NCI-H524 treated with DMSO at 0.1 percent for 48 hours (cell line): Measurements from ENCODE around the gene TNFAIP6.
"Not testable (repeated sequence)": the region's sequence is repeated elsewhere in the genome, so short reads cannot be mapped to it uniquely, and the experiment has no call there.

Source experiments
- DNase-seq: peaks from one replicate; lab custom pipeline; 2025; lab: John Stamatoyannopoulos, UW

Gene TNFAIP6

DNA sequence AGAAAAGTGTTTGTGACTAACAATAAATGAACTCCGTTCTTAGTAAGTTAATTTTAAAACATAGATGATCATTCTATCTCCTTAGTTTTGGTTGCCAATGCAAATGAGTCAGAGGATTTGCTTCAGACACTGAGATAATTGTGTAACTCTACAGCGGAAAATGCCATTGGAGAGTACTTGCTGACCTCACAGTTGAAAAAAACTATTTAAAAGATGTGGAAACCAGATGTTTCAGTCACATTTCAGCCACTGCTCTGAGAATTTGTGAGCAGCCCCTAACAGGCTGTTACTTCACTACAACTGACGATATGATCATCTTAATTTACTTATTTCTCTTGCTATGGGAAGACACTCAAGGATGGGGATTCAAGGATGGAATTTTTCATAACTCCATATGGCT lies at the start of gene TNFAIP6:
Gene TNFAIP6, plus strand, starts transcription at position 234 of the 400 bp plus-strand sequence. Its CDS starts 75 bp downstream, at position 309.
- DNase-seq, result no peak

GRCh38 chr2:151310313-151310712 lies 47.1 kb upstream of the TNFAIP6 start:
- DNase-seq, result not testable (repeated sequence)

DNA sequence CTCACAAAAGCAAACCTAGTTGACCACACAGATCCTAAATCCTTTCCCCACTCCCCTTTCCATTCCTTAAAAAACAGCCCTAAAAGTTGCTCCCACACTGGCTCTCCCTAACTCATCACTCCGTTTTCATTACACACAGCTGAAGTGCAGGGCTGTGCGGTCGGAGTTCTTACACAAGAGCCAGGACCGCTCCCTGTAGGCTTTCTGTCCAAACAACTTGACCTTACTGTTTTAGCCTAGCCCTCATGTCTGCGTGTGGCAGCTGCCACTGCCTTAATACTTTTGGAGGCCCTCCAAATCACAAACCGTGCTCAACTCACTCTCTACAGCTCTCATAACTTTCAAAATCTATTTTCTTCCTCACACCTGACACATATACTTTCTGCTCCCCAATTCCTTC lies 45.0 kb upstream of the TNFAIP6 start:
- DNase-seq, result not testable (repeated sequence)

DNA sequence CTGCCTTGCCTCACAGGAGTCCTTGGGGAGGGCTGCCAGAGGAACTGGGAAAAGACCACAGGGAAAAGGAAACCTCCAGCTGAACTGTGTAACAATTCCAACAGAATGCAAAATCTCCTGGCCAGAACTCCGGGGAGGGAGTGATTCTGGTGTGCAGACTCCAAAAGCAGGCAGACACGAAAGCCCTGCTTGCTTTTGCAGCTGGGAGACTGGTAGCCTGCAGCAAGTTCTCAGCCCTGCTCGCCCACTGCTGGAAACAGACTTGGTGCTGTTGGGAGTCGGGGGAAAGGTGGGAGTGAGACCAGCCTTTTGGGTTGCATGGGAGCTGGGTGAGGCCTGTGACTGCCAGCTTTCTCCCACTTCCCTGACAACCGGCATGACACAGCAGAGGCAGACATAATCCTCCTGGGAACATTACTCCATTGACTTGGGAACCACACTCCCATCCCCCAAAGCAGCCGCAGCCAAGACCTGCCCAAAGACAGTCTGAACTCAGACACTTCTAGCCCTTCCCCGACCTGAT lies 42.0 kb upstream of the TNFAIP6 start:
- no peak for DNase-seq

DNA sequence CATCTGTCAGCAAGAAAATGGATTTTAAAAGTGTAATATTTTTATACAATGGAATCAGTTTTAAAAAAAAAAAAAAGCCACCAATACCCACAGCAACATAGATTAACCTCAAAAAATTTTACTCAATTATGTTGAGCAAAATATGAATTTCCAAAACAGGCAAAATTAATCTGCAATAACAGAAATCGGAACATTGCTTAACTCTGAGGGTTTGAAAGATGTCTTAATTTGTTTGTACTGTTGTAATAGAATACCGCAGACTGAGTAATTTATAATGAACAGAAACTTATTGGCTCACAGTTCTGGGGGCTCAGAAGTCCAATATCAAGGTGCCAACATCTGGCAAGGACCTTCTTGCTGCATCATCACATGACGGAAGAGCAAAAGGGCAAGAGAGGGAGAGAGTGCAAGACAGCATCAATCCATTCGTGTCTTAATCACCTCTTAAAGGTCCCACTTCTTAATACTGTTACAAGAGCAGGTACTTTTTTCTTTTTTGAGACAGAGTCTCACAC lies 31.8 kb upstream of the TNFAIP6 start:
- DNase-seq, result no peak

- no peak for DNase-seq
Observed at GRCh38 chr2:151326554-151326953, 30.8 kb upstream of the TNFAIP6 start.

- no peak for DNase-seq
Observed at GRCh38 chr2:151329998-151330397, 27.4 kb upstream of the TNFAIP6 start.

GRCh38 chr2:151333083-151333482 lies 24.3 kb upstream of the TNFAIP6 start:
- no peak for DNase-seq

GRCh38 chr2:151334082-151334815 lies 23.1 kb upstream of the TNFAIP6 start:
- no peak for DNase-seq

DNA sequence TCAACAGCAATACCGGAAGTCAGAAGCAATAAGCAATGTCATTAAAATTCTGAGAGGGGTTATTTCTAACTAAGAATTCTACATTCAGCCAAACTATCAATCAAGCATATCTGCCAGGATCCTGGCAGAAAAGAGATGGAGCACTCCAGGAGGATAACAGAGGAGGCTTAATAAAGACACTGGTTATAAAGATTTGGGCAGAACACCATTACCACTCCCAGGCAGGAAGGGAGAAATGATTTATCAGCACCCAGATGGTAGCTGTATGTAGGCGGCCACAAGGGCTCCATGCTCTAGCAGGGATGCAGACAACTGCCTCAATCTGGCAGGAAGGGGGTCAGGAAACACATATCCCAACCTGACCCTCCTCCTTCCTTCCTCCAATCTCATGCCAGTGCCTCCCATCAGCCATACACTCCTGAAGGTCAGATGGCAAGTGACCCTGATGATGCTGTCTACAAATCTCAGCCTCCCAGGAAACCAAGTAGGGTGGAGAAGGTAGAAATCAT lies 20.5 kb upstream of the TNFAIP6 start:
- no peak for DNase-seq

DNA sequence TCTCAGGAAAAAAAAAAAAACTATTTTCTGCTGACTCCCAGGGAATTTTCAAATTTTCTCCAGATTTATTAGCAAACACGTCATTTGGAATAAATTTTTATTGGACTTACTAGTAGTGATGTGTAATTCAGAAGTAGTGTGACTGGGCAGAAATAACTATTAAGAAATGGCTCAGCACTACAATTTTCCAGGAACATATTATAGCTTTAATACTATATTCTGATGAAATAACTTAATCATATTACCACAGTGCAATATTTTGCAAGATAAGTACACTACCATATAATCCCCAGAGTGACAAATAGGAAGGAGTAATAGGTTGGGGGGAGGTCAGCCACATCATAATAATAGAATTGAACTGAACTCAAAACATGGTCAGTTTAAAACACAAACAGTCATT lies 19.7 kb upstream of the TNFAIP6 start:
- DNase-seq, result no peak

GRCh38 chr2:151338115-151338514 lies 19.3 kb upstream of the TNFAIP6 start:
- DNase-seq, result no peak

DNA sequence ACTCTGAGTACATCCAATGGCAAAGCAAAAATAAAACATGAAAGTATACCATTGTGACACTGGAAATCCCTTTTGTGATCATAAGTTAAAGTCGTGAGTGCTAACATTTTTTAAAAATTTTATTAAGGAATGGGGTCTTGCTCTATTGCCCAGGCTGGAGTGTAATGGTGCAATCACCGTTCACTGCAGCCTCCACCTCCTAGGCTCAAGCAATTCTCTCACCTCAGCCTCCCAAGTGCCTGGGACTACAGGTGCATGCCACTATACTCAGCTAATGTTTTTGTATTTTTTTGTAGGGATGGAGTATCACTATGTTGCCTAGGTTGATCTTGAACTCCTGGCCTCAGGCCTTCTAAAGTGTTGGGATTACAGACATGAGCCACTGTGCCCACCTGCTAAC lies 14.3 kb upstream of the TNFAIP6 start:
- DNase-seq, result no peak

DNA sequence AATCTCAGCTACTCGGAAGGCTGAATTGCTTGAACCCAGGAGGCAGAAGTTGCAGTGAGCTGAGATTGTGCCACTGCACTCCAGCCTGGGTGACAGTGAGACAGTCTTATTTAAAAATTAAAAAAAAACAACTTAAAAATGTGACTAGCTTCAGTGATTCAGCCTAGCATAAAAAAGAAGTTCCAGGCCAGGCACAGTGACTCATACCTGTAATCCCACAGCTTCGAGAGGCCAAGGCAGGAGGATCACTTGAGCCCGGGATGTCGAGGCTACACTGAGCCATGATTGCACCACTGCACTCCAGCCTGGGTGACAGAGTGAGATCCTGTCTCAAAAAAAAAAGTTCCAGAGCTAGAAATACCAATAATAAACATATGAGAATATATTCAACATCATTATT lies 13.2 kb upstream of the TNFAIP6 start:
- DNase-seq, result not testable (repeated sequence)

GRCh38 chr2:151344906-151345305 lies 12.5 kb upstream of the TNFAIP6 start:
- DNase-seq, result no peak

DNA sequence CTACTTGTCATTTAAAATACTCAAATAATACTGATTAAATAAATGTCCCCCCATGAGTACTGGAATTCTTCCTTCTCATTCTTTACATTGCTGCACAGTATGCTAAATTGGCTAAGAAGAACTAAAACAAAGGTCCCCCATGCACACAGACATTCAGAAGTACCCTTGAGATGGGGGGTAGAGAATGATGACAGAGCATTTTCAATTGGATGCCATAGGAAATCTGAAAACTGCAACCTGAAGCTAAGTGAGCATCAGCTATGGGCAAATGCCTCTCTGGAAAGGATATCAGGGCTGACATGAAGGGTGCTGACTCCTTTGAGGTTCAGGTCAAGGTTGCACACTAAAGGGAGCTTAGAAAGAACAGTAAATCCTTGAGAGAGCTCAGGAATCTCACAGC lies 10.1 kb upstream of the TNFAIP6 start:
- DNase-seq, result no peak

- no peak for DNase-seq
Observed at GRCh38 chr2:151347906-151348305, 9.5 kb upstream of the TNFAIP6 start.

GRCh38 chr2:151350579-151351195 lies 6.7 kb upstream of the TNFAIP6 start:
- DNase-seq, result no peak

- DNase-seq, result no peak
Observed at GRCh38 chr2:151353995-151354394, 3.4 kb upstream of the TNFAIP6 start.

GRCh38 chr2:151354807-151355206 lies 2.6 kb upstream of the TNFAIP6 start:
- DNase-seq, result no peak

DNA sequence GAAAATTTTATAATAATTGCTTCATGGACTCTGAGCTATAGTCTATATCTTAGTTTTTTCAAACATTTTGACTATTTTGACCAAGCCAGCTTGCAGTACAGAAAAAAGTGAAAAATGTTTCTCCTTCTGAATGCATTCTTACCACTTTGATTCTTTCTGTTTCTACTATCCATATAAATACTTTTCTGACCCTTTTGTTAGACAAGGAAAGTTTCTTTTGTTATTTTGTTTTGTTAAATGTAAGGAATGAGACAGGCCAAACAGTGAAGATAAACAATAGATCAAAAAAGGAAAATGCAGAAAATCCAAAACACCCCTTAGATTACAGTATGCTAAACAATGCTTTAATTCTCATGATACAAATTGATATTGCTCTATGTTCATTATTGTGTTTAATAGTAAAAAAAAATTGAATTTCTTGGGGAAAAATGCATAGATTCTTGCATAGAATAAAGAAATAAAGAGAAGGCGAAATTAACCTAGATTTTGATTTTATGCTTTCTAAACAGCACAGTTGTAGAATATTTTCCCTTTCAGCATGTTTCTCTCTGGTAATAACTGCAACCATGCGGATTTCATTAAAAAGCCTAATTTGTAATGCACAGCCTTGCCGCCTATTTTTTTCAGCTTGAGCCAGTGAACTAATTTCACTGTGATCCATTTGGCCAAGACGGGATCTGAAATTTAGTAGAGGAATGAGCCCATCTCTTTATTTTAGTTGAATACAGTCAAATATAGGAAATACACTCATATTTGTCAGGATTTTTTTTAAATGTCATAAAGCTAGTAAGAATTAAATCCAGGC lies 976 bp downstream of the TNFAIP6 start:
- no peak for DNase-seq

GRCh38 chr2:151359768-151360461 lies 2.5 kb downstream of the TNFAIP6 start:
- no peak for DNase-seq
